ENCODE results near the gene SLC2A11. TPM values are rescaled to one million over a fixed set of nuclear protein-coding genes. Genes with fewer than 3 reads are reported as not detected.

The SLC2A11 gene
- total RNA-seq, 1 experiment from 2014 or later, result 9.4 TPM

GRCh38 chr22:23828800-23829680 lies 28.6 kb upstream of the SLC2A11 start:
- H4K20me1 ChIP-seq (ENCODE audit: low read length), result no peaks in the 10 kb centered on the region
- H3K9me3 ChIP-seq (ENCODE audit: low read length), result no peaks in the 10 kb centered on the region
- H3K27ac ChIP-seq (ENCODE audit: low read length), result no peak overlapping the region
- ChIA-PET CTCF (interaction anchor here (0.8 kb wide), 1 partner anchor 58 kb away, joined by 3 read pairs; no protein-coding TSS in a partner anchor), POLR2A (ENCODE audit: unreplicated experiment) (no interaction called here)
- no peak overlapping the region for H3K4me2 ChIP-seq (ENCODE audit: low read length)
- H3K79me2 ChIP-seq (ENCODE audit: low read length), result no peaks in the 10 kb centered on the region
- H3K36me3 ChIP-seq (ENCODE audit: low read depth, low read length), result peaks cover 10% of the 10 kb centered on the region; the same call in 1 of the 2 replicates
- no peaks in the 10 kb centered on the region for H3K4me1 ChIP-seq (ENCODE audit: insufficient read depth, low read length)
- H3K9me2 ChIP-seq (replicated peaks; ENCODE audit: low read length), result no peaks in the 10 kb centered on the region
- no peaks in the 10 kb centered on the region for H3K27me3 ChIP-seq (ENCODE audit: low read length)
- H3F3A ChIP-seq (ENCODE audit: low read length, unreplicated experiment), result no peaks in the 10 kb centered on the region
- DNase-seq (no peak), ATAC-seq (no peak)
- TF ChIP-seq CTCF (conservative IDR thresholded peaks at IDR 0.05; ENCODE audit: low read depth, low read length) (no peak), EZH2 (IDR thresholded peaks at IDR 0.05; ENCODE audit: low read length, unreplicated experiment) (no peak)
- no peak overlapping the region for H2AFZ ChIP-seq (ENCODE audit: low read length)
- intact Hi-C loops (cut with micrococcal nuclease), result no loop called here
- H3K9ac ChIP-seq (ENCODE audit: low read length), result no peak overlapping the region
- BruUV-seq (replicated peaks), result no TSS peak
- H3K4me3 ChIP-seq (ENCODE audit: low read length), result no peak overlapping the region

GRCh38 chr22:23829845-23830372 lies 27.8 kb upstream of the SLC2A11 start:
- no peak overlapping the region for H3K4me3 ChIP-seq (ENCODE audit: low read length)
- peaks cover 4% of the 10 kb centered on the region; the same call in 1 of the 2 replicates for H3K36me3 ChIP-seq (ENCODE audit: low read depth, low read length)
- TF ChIP-seq CTCF (conservative IDR thresholded peaks at IDR 0.05; ENCODE audit: low read depth, low read length) (no peak), EZH2phosphoT487 (IDR thresholded peaks at IDR 0.05; ENCODE audit: borderline replicate concordance, low read length) (no peak), EZH2 (IDR thresholded peaks at IDR 0.05; ENCODE audit: low read length, unreplicated experiment) (no peak)
- no peaks in the 10 kb centered on the region for H3K27me3 ChIP-seq (ENCODE audit: low read length)
- no peaks in the 10 kb centered on the region for H4K20me1 ChIP-seq (ENCODE audit: low read length)
- no peak overlapping the region for H2AFZ ChIP-seq (ENCODE audit: low read length)
- no peak overlapping the region for H3K4me2 ChIP-seq (ENCODE audit: low read length)
- H3K4me1 ChIP-seq (ENCODE audit: insufficient read depth, low read length), result no peaks in the 10 kb centered on the region
- no peaks in the 10 kb centered on the region for H3K9me2 ChIP-seq (replicated peaks; ENCODE audit: low read length)
- no peak overlapping the region for H3K27ac ChIP-seq (ENCODE audit: low read length)
- no peaks in the 10 kb centered on the region for H3F3A ChIP-seq (ENCODE audit: low read length, unreplicated experiment)
- ChIA-PET POLR2A (ENCODE audit: unreplicated experiment) (no interaction called here), CTCF (interaction anchor here (0.8 kb wide), 1 partner anchor 59 kb away, joined by 3 read pairs; no protein-coding TSS in a partner anchor)
- intact Hi-C loops (cut with micrococcal nuclease), result no loop called here
- no peaks in the 10 kb centered on the region for H3K79me2 ChIP-seq (ENCODE audit: low read length)
- H3K9ac ChIP-seq (ENCODE audit: low read length), result no peak overlapping the region
- no peaks in the 10 kb centered on the region for H3K9me3 ChIP-seq (ENCODE audit: low read length)
- no TSS peak for BruUV-seq (replicated peaks)
- DNase-seq (no peak), ATAC-seq (no peak)

GRCh38 chr22:23831261-23831660 lies 26.4 kb upstream of the SLC2A11 start:
- no peaks in the 10 kb centered on the region for H3K79me2 ChIP-seq (ENCODE audit: low read length)
- CTCF ChIA-PET, result no interaction called here
- H3K4me2 ChIP-seq (ENCODE audit: low read length), result no peak overlapping the region
- no peak for ATAC-seq
- intact Hi-C loops (cut with micrococcal nuclease), result no loop called here
- no peaks in the 10 kb centered on the region for H3K4me1 ChIP-seq (ENCODE audit: insufficient read depth, low read length)
- H3K9me2 ChIP-seq (replicated peaks; ENCODE audit: low read length), result no peaks in the 10 kb centered on the region
- no peak overlapping the region for H3K4me3 ChIP-seq (ENCODE audit: low read length)
- no peaks in the 10 kb centered on the region for H3F3A ChIP-seq (ENCODE audit: low read length, unreplicated experiment)
- no peaks in the 10 kb centered on the region for H3K27me3 ChIP-seq (ENCODE audit: low read length)
- no peak overlapping the region for H2AFZ ChIP-seq (ENCODE audit: low read length)
- DNase-seq, result no peak
- H3K9ac ChIP-seq (ENCODE audit: low read length), result no peak overlapping the region
- POLR2A ChIA-PET (ENCODE audit: unreplicated experiment), result no interaction called here
- TF ChIP-seq EZH2 (IDR thresholded peaks at IDR 0.05; ENCODE audit: low read length, unreplicated experiment) (no peak), EZH2phosphoT487 (IDR thresholded peaks at IDR 0.05; ENCODE audit: borderline replicate concordance, low read length) (no peak), CTCF (conservative IDR thresholded peaks at IDR 0.05; ENCODE audit: low read depth, low read length) (no peak)
- H3K9me3 ChIP-seq (ENCODE audit: low read length), result no peaks in the 10 kb centered on the region
- H3K27ac ChIP-seq (ENCODE audit: low read length), result no peak overlapping the region
- H4K20me1 ChIP-seq (ENCODE audit: low read length), result no peaks in the 10 kb centered on the region
- no TSS peak for BruUV-seq (replicated peaks)
- H3K36me3 ChIP-seq (ENCODE audit: low read depth, low read length), result no peaks in the 10 kb centered on the region
